ENCODE data around the gene TGFBR2. TPM values are rescaled to one million over a fixed set of nuclear protein-coding genes. Genes with fewer than 3 reads are reported as not detected.

TGFBR2 gene
- total RNA-seq, 1 donor from 2014 or later, result 19.5 TPM

DNA sequence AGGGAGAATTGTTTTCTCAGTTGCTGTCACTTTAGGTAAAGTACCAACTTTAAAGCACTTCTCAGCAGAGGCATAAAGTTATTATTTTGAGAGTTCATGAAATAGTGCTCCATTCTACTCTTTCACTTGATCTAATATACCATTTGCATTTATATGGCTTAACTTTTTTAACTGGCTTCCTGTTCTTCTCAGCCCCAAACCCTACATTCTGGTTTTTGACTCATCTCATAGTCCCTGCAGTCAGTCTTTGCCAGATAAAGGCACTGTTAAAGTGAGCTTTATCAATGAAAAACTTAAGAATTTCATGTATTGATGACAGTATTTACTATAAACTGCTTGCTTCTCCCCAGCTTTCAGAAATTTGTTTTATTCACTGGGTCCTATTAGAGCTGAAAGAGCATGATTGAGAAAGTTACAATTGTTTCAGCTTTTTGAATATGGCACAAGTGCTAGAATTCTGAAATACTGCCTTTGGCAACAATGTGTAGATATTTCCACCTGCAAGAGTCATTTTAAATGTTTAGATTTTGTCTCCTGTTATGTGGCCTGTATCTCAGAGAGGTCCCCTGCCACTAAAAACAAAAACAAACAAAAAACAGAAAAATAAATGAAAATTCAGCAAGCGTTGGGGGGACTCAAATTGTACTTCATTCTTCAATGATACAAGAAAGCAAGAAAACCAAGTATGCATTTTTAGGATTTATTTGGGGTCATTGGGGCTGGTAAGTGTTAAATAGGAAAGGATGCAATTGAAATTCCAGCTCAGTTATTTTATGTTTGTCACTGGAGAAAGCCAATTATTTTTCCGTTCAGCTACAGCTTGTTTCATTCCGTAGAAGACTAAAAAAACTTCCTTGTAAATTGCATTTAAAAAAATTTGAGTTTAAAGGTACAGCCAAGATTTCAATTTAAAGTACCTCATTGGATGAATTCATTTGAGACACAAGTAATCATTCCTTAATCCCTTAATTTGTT is 28.6 kb downstream of the TGFBR2 start:
- DNase-seq (ENCODE audit: low spot score), result no peak
- H3K27me3 Mint-ChIP-seq (ENCODE audit: low read depth), result no peaks in the 10 kb centered on the region
- H3K4me1 Mint-ChIP-seq (ENCODE audit: low read depth), result peaks cover 88% of the 10 kb centered on the region
- peak overlapping the region; percentile 56 for H3K4me3 Mint-ChIP-seq (ENCODE audit: low read depth)
- H3K9me3 Mint-ChIP-seq, result no peaks in the 10 kb centered on the region
- H3K36me3 Mint-ChIP-seq (ENCODE audit: low read depth), result peaks cover 55% of the 10 kb centered on the region
- H3K27ac Mint-ChIP-seq, result peak overlapping the region; percentile 90
- intact Hi-C loops (cut with micrococcal nuclease), result loop anchor here (1.0 kb wide), 1 partner anchor 9 kb away; no protein-coding TSS in a partner anchor

DNA sequence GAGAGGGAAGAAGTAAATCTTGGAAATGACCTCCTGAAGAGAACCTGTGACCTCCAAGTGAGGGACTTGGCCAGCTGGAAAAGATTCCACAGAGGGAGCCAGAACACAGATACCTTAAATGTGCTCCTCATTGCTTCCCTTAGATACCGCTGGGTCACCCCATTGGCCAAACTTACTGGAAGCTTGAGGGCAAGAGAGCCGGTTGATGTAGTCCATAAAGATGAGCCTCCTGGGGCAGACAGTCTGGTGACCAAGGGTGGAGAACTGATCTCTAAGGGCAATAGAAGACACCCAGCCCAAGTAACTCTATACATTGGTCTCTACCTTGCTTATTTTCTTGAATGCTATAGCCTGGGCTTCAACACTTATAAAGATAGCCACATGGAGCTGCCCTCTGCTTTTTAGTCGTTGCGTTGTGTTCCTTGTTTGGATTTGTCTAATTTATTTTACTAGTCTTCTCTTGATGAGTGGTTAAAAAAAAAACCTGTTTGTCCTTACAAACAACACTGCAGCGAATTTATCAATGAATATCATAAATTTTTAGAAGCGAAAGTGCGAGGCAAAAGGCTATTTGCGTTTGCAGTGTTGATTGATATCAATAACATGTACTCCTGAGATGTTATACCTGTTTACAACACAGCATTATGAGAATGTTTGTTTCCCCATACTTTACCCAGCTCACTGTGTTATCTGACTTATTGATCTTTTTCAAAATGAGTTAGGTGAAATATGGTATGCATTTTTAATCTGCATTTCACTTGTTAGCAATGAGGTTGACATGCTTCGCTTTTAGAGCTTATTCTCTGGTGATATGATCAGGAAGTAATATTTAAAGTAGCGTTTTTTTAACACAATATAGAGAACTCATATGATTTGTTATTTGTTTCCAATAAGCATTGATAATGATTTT is 31.2 kb downstream of the TGFBR2 start:
- intact Hi-C loops (cut with micrococcal nuclease), result no loop called here
- Mint-ChIP-seq H3K4me3 (ENCODE audit: low read depth) (peak overlapping the region; percentile 58), H3K36me3 (ENCODE audit: low read depth) (peaks cover 52% of the 10 kb centered on the region)

DNA sequence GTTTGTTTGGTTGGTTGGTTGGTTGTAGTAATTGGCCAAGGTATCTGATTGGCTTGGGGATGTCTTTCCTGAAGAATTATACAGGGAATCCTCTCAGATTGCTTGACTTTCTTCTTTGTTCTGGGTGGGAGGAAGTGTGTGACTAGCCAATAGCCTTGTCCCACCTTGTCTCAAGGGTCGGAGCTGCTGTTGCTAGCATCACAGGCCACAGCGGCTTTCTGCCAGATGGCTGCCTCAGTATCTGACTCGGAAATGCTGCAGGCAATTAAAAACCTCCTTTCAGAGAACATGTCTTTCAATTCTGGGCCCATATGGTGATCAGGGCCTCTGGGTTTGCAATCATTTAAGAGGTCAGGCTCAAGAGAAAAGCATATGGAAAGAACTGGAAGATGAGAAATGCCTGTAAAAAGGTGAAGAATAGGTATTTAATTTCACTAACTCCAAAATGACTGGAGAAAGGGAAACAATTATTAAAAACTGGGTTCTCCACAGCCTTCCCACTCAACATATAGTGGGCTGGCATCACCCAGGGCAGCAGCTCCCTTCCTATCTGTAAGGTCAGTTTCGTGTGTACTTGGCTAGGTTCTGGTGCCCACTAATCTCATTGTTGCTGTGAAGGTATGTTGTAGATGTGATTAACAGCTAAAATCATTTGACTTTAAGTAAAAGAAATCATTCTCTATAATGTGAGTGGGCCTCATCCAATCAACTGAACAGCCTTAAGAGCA is 32.4 kb downstream of the TGFBR2 start:
- no peak for DNase-seq (ENCODE audit: low spot score)
- no peaks in the 10 kb centered on the region for H3K27me3 Mint-ChIP-seq (ENCODE audit: low read depth)
- no peak overlapping the region for H3K4me3 Mint-ChIP-seq (ENCODE audit: low read depth)
- peaks cover 48% of the 10 kb centered on the region for H3K36me3 Mint-ChIP-seq (ENCODE audit: low read depth)
- H3K4me1 Mint-ChIP-seq (ENCODE audit: low read depth), result peaks cover 87% of the 10 kb centered on the region
- H3K27ac Mint-ChIP-seq, result peak overlapping the region; percentile 88
- no peaks in the 10 kb centered on the region for H3K9me3 Mint-ChIP-seq
- intact Hi-C loops (cut with micrococcal nuclease), result no loop called here

More for the DNA sequence above, 31.2 kb downstream of the TGFBR2 start:
- no peaks in the 10 kb centered on the region for H3K27me3 Mint-ChIP-seq (ENCODE audit: low read depth)
- H3K4me1 Mint-ChIP-seq (ENCODE audit: low read depth), result peaks cover 87% of the 10 kb centered on the region
- H3K27ac Mint-ChIP-seq, result peak overlapping the region; percentile 88
- no peaks in the 10 kb centered on the region for H3K9me3 Mint-ChIP-seq
- DNase-seq (ENCODE audit: low spot score), result no peak

DNA sequence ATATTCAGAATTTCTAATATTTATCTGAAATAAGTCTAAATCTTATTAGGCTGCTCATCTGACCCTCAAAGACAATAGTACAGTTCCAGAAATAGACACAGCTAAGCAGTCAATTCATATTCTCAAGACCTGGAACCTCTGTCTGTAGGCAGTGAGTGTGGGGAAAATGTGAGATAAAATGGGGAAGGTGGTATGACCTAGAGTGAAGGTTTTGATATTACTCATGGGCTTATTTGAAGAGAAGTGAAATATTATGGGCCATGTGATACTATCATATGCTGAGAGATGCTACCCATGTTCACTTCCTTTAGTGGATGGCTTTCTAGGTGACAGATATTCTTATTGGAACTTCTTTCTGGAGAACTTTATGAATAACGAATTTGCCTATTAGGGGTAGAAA is 33.5 kb downstream of the TGFBR2 start:
- H3K9me3 Mint-ChIP-seq, result no peaks in the 10 kb centered on the region
- no peak overlapping the region for H3K4me3 Mint-ChIP-seq (ENCODE audit: low read depth)
- no peak for DNase-seq (ENCODE audit: low spot score)
- H3K36me3 Mint-ChIP-seq (ENCODE audit: low read depth), result peaks cover 50% of the 10 kb centered on the region
- peak overlapping the region; percentile 88 for H3K27ac Mint-ChIP-seq
- H3K4me1 Mint-ChIP-seq (ENCODE audit: low read depth), result peaks cover 90% of the 10 kb centered on the region
- no peaks in the 10 kb centered on the region for H3K27me3 Mint-ChIP-seq (ENCODE audit: low read depth)
- intact Hi-C loops (cut with micrococcal nuclease), result loop anchor here (1.0 to 5.0 kb wide), 6 partner anchors 9 to 892 kb away; partner anchors contain the start of gene STT3B

DNA sequence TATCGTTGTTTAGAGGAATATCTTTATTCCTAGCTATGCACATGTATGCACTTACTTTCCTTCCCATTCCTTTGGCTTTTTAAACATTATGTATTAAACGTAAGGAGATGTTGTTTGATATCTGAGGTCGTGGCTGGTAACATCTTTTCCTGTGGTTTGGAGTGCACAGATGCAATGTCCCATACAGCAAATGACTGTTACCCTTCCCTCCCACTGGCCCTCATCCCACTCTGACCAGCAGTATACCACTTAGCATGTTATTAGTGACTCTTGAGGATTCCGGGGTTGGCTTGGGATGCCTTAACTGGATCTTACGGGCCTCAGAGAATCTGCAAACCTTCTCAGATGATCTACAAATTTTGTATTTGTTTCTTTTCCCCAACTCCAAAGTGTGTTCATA is 34.5 kb downstream of the TGFBR2 start:
- DNase-seq (ENCODE audit: low spot score), result no peak
- Mint-ChIP-seq H3K9me3 (no peaks in the 10 kb centered on the region), H3K27me3 (ENCODE audit: low read depth) (no peaks in the 10 kb centered on the region), H3K4me1 (ENCODE audit: low read depth) (peaks cover 92% of the 10 kb centered on the region), H3K36me3 (ENCODE audit: low read depth) (peaks cover 54% of the 10 kb centered on the region), H3K27ac (peak overlapping the region; percentile 88), H3K4me3 (ENCODE audit: low read depth) (peak overlapping the region; percentile 26)
- intact Hi-C loops (cut with micrococcal nuclease), result loop anchor here (1.0 to 5.0 kb wide), 6 partner anchors 10 to 891 kb away; partner anchors contain the start of gene STT3B

DNA sequence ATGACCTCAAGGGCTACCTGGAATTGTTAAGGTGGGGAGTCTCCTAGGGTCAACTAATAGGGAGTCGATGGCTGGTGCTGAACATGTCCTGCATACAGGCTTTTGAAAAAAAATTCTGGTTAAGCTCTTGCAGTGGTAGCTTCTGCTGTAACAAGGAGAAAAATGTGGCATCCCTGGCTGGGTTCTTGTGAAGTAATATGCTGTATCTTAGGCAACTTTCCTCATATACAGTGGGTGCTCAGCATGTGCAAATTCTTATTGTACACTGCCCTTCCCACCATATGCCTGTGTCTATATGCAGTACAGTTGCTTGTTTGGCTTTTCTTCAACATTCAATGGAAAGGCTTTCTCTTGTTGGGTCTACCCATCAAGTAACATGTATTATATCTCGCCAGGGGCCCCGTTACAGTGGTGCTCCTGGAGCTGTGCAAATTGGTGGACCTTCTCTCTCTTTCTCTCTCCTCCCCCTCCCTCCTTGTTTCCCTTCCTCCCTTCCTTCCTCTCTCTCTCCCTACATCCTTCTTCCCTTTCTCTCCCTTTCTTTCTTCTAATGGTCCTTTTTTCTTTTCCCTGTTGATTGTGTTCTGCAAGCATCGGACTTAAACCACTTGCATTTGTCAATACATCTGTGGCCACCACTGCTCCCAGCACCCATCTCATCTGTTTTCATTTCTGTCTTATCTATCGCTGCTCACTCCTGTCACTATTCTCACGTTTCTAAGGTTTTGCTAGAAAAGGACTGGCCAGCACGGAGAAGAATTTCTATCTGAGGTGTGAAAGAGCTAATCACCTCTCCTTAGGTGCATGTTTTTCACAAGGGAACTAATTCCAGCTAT is 35.2 kb downstream of the TGFBR2 start:
- Mint-ChIP-seq H3K27ac (peak overlapping the region; percentile 82), H3K4me1 (ENCODE audit: low read depth) (peaks cover 93% of the 10 kb centered on the region), H3K27me3 (ENCODE audit: low read depth) (no peaks in the 10 kb centered on the region), H3K9me3 (no peaks in the 10 kb centered on the region), H3K36me3 (ENCODE audit: low read depth) (peaks cover 56% of the 10 kb centered on the region), H3K4me3 (ENCODE audit: low read depth) (peak overlapping the region; percentile 61)
- intact Hi-C loops (cut with micrococcal nuclease), result loop anchor here (2.0 to 5.0 kb wide), 3 partner anchors 31 to 891 kb away; partner anchors contain the start of gene STT3B
- no peak for DNase-seq (ENCODE audit: low spot score)

DNA sequence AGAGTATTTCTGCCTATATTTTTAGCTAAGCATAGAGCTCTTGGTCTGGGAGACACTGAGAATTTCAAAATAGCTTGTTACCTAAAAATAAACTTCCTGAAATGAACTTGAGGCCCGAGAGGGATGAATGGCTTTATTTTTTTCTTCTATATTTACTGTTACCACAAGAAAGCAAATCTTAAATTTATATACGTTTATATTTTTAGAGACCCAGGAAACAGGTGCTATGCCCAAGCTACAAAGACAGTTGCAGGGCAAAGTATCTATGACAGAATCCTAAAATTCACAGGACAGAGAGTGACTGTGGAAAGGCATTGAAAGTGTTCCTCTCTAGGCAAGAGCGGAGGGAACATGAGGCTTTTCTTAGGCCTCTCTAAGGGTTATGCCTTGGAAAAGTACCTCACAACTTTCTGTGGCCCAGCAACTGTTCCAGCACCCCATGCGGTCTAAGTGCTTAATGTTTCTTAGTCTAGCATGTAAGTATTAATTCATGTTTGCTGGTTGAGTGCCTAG is 36.5 kb downstream of the TGFBR2 start:
- Mint-ChIP-seq H3K27ac (peak overlapping the region; percentile 95), H3K36me3 (ENCODE audit: low read depth) (peaks cover 52% of the 10 kb centered on the region), H3K4me1 (ENCODE audit: low read depth) (peaks cover 91% of the 10 kb centered on the region), H3K9me3 (no peaks in the 10 kb centered on the region), H3K27me3 (ENCODE audit: low read depth) (no peaks in the 10 kb centered on the region), H3K4me3 (ENCODE audit: low read depth) (no peak overlapping the region)
- intact Hi-C loops (cut with micrococcal nuclease), result loop anchor here (5.0 kb wide), 2 partner anchors 296 to 889 kb away; partner anchors contain the start of gene STT3B
- no peak for DNase-seq (ENCODE audit: low spot score)

DNA sequence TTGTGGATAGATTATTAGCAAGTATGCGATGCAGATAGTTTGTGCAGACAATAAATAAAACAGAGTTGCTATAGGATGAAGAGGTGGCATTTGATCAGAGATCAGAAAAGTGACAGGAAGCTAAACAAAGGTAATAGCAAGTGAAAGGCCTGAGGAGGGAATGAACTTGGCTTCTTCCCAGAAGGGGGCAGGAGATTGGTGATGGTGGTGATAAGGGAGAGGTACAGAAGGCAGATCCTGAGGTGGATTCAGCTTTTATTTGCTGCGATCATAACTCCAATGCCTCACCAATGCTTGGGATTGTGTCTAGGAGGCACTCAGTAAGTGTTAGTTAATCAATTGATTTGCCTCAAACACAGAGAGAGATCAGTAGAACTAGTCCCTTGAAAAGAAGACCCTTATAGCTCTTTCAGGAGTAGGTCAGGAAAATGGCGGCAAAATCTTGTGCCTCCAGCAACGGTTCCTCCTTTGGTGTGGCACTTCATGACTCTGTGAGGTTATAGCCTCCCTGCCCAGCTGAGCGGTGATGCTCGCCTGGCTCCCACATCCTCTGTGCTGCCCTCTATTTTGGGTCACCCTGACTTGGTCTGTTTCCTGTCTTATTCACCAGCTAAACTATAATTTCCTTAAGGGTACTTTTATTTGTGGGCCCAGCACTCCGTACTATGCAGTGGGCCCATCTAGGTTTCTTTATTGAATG is 37.5 kb downstream of the TGFBR2 start:
- peak; percentile 49 for DNase-seq (ENCODE audit: low spot score)
- Mint-ChIP-seq H3K27me3 (ENCODE audit: low read depth) (no peaks in the 10 kb centered on the region), H3K36me3 (ENCODE audit: low read depth) (peaks cover 54% of the 10 kb centered on the region), H3K4me3 (ENCODE audit: low read depth) (peak overlapping the region; percentile 64), H3K4me1 (ENCODE audit: low read depth) (peaks cover 90% of the 10 kb centered on the region), H3K9me3 (no peaks in the 10 kb centered on the region), H3K27ac (peak overlapping the region; percentile 95)
- intact Hi-C loops (cut with micrococcal nuclease), result loop anchor here (1.0 to 5.0 kb wide), 4 partner anchors 9 to 888 kb away; partner anchors contain the start of gene STT3B

DNA sequence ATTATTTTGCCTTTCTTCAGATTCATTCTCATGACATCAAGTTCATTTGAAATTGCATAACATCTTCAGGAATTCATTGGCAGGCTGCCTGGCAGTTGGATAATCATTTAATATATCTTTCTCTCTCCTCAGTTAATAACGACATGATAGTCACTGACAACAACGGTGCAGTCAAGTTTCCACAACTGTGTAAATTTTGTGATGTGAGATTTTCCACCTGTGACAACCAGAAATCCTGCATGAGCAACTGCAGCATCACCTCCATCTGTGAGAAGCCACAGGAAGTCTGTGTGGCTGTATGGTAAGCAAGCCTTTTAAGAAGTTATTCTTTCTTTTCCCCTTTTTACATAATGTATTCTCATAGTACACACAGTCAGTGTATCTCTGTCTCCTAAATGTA is 38.2 kb downstream of the TGFBR2 start:
- Mint-ChIP-seq H3K27me3 (ENCODE audit: low read depth) (no peaks in the 10 kb centered on the region), H3K4me1 (ENCODE audit: low read depth) (peaks cover 88% of the 10 kb centered on the region), H3K4me3 (ENCODE audit: low read depth) (peak overlapping the region; percentile 64), H3K36me3 (ENCODE audit: low read depth) (peaks cover 58% of the 10 kb centered on the region), H3K9me3 (no peaks in the 10 kb centered on the region), H3K27ac (peak overlapping the region; percentile 95)
- intact Hi-C loops (cut with micrococcal nuclease), result loop anchor here (1.0 to 5.0 kb wide), 4 partner anchors 9 to 888 kb away; partner anchors contain the start of gene STT3B
- no peak for DNase-seq (ENCODE audit: low spot score)

DNA sequence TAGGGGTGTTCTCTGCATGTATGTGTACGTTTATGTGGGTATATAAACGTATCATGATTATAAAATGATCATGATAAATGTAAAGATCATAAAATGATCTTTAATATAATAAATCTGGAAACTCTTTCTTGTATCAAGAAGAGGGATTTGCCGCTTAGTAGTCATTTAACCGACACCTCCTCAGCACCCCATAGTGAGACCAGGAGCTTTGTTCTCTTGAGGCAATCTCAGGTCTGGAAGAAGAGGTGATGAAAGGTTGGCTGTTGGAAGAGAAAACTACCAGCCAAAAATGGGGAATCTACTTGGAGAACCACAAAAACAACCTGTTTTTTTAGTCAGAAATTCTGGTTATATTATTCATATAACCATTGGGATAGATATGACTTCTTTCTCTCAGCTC is 38.7 kb downstream of the TGFBR2 start:
- H3K9me3 Mint-ChIP-seq, result no peaks in the 10 kb centered on the region
- H3K36me3 Mint-ChIP-seq (ENCODE audit: low read depth), result peaks cover 62% of the 10 kb centered on the region
- H3K4me1 Mint-ChIP-seq (ENCODE audit: low read depth), result peaks cover 87% of the 10 kb centered on the region
- no peak for DNase-seq (ENCODE audit: low spot score)
- peak overlapping the region; percentile 64 for H3K4me3 Mint-ChIP-seq (ENCODE audit: low read depth)
- peak overlapping the region; percentile 95 for H3K27ac Mint-ChIP-seq
- intact Hi-C loops (cut with micrococcal nuclease), result no loop called here
- no peaks in the 10 kb centered on the region for H3K27me3 Mint-ChIP-seq (ENCODE audit: low read depth)
